Uterus (tissue), 2 donors: ENCODE results near the gene PTPRC.

Experiments
- POLR2A ChIP-seq, 2 donors: fragments of 450-650 bp; IDR thresholded peaks; one replicate each; pipeline ENCODE4 v1.6.1; 2016; ENCODE audit warnings: antibody characterized with exemption in 2 of 2, mild to moderate bottlenecking in 1 of 2, moderate library complexity in 1 of 2
- TF ChIP-seq, protein P1 (sequence below), 4 experiments: fragments of 200-600 bp in 2 of 4; fragments of 450-650 bp in 2 of 4; sonication (generic) in 2 of 4; IDR thresholded peaks; one replicate each; pipeline ENCODE4 v1.5.1; 2016 to 2019; ENCODE audit warnings: antibody characterized with exemption in 4 of 4, mild to moderate bottlenecking in 2 of 4, moderate library complexity in 1 of 4

DNA sequence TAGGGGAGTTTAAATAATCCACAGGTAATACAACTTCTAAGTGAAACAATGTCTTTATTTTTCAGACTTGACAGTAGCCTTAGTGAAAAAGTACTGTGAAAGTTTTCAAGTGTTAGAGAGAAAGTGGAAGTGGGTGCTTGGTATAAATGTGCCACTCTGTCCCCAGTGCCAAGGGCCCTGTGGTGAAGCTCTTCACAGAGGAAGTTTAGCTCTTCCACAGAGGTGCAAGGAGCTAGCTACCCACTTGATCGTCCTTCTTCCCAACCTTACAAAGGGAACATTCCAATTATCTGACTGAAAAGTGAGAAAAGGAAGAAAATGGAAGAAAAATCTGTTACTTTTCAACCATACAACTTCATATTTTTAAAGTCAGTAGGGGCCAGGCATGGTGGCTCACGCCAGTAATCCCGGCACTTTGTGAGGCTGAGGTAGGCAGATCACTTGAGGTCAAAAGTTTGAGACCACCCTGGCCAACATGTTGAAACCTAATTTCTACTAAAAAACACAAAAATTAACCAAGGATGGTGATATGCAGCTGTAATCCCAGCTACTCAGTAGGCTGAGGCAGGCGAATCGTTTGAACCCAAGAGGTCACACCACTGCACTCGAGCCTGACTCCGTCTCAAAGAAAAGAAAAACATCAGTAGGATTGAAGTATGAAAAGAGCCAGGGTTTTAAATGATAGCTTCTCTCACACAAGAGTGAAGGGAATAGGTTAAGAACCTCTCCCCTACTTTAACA is 41.0 kb upstream of the PTPRC start:
- TF ChIP-seq, protein P1, sequence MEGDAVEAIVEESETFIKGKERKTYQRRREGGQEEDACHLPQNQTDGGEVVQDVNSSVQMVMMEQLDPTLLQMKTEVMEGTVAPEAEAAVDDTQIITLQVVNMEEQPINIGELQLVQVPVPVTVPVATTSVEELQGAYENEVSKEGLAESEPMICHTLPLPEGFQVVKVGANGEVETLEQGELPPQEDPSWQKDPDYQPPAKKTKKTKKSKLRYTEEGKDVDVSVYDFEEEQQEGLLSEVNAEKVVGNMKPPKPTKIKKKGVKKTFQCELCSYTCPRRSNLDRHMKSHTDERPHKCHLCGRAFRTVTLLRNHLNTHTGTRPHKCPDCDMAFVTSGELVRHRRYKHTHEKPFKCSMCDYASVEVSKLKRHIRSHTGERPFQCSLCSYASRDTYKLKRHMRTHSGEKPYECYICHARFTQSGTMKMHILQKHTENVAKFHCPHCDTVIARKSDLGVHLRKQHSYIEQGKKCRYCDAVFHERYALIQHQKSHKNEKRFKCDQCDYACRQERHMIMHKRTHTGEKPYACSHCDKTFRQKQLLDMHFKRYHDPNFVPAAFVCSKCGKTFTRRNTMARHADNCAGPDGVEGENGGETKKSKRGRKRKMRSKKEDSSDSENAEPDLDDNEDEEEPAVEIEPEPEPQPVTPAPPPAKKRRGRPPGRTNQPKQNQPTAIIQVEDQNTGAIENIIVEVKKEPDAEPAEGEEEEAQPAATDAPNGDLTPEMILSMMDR (IDR thresholded peaks at IDR 0.05): no peak
- no peak for TF ChIP-seq POLR2A (IDR thresholded peaks at IDR 0.05)
